NCI-H774 (cell line): Measurements from ENCODE around the gene CENPN.
A peak's percentile ranks its signal among the peaks of the same experiment; 100 is the strongest.

ENCODE experiments used
- DNase-seq: peaks from one replicate; lab custom pipeline; 2025; lab: John Stamatoyannopoulos, UW

CENPN gene

GRCh38 chr16:81006813-81007695, at the start of gene CENPN, which contains the start of gene CMC2:
Gene CENPN, plus strand, starts transcription at chr16:81007214. Its CDS starts 4,726 bp downstream, at chr16:81011940.
Gene CMC2, minus strand, starts transcription at chr16:81006885. Its CDS starts 9,491 bp downstream, at chr16:80997394.
- peak; percentile 85 for DNase-seq

GRCh38 chr16:80958284-80958683, 48.7 kb upstream of the CENPN start:
- no peak for DNase-seq

- DNase-seq = no peak
Observed at GRCh38 chr16:80962879-80963278, 44.1 kb upstream of the CENPN start.

- no peak for DNase-seq
Observed at GRCh38 chr16:80964351-80964750, 42.7 kb upstream of the CENPN start.

GRCh38 chr16:80966617-80967016, 40.4 kb upstream of the CENPN start:
- no peak for DNase-seq

GRCh38 chr16:80968386-80969113, 38.5 kb upstream of the CENPN start:
- DNase-seq = no peak

- no peak for DNase-seq
Observed at GRCh38 chr16:80969114-80969484, 37.9 kb upstream of the CENPN start.

- no peak for DNase-seq
Observed at GRCh38 chr16:80971819-80972218, 35.2 kb upstream of the CENPN start.

GRCh38 chr16:80972611-80973010, 34.4 kb upstream of the CENPN start:
- DNase-seq = no peak

GRCh38 chr16:80973991-80974390, 33.0 kb upstream of the CENPN start:
- no peak for DNase-seq

- no peak for DNase-seq
Observed at GRCh38 chr16:80974649-80975376, 32.2 kb upstream of the CENPN start.

GRCh38 chr16:80976946-80977345, 30.1 kb upstream of the CENPN start:
- DNase-seq = no peak

- DNase-seq = no peak
Observed at GRCh38 chr16:80981103-80981502, 25.9 kb upstream of the CENPN start.

GRCh38 chr16:80982646-80983045, 24.4 kb upstream of the CENPN start:
- no peak for DNase-seq

- DNase-seq = no peak
Observed at GRCh38 chr16:80984124-80984892, 22.7 kb upstream of the CENPN start.

- DNase-seq = no peak
Observed at GRCh38 chr16:80985611-80986010, 21.4 kb upstream of the CENPN start.

- no peak for DNase-seq
Observed at GRCh38 chr16:80986557-80986956, 20.5 kb upstream of the CENPN start.

GRCh38 chr16:80988756-80989155, 18.3 kb upstream of the CENPN start:
- no peak for DNase-seq

- DNase-seq = no peak
Observed at GRCh38 chr16:80989801-80990200, 17.2 kb upstream of the CENPN start.

GRCh38 chr16:80990577-80990976, 16.4 kb upstream of the CENPN start:
- DNase-seq = no peak

GRCh38 chr16:80990978-80991377, 16.0 kb upstream of the CENPN start:
- DNase-seq = no peak
